Fibroblast of pulmonary artery (primary cell): Measurements from ENCODE around the gene PACSIN1.

Experiments used
- DNase-seq: peaks from one replicate; pipeline ENCODE4 v3.0.0-alpha.2; 2010; ENCODE audit warnings: low read depth
- H3K4me3 ChIP-seq: replicated peaks from 2 replicates; pipeline ENCODE4 v1.5.1; 2011; ENCODE audit warnings: low read depth, mild to moderate bottlenecking, control low read depth, low read length, moderate library complexity
- CTCF ChIP-seq: IDR thresholded peaks from 2 replicates; pipeline ENCODE4 v1.5.1; 2011; ENCODE audit warnings: mild to moderate bottlenecking, control low read depth, low read length, inconsistent platforms; ENCODE audit errors: missing control alignments

Gene PACSIN1

GRCh38 chr6:34490390-34491090, 24.7 kb downstream of the PACSIN1 start:
- H3K4me3 ChIP-seq = no peak overlapping the region
- TF ChIP-seq CTCF = no peak
- no peak for DNase-seq

GRCh38 chr6:34491091-34491430, 25.2 kb downstream of the PACSIN1 start:
- peak; percentile 29 for DNase-seq
- TF ChIP-seq CTCF = no peak
- no peak overlapping the region for H3K4me3 ChIP-seq

- H3K4me3 ChIP-seq = no peak overlapping the region
- no peak for TF ChIP-seq CTCF
- DNase-seq = no peak
Measured at GRCh38 chr6:34493344-34493743, 27.5 kb downstream of the PACSIN1 start.

- no peak for DNase-seq
- TF ChIP-seq CTCF = no peak
- H3K4me3 ChIP-seq = no peak overlapping the region
Measured at GRCh38 chr6:34494973-34495372, 29.1 kb downstream of the PACSIN1 start.

GRCh38 chr6:34496103-34496685, 30.3 kb downstream of the PACSIN1 start:
- H3K4me3 ChIP-seq = no peak overlapping the region
- no peak for TF ChIP-seq CTCF
- no peak for DNase-seq

GRCh38 chr6:34497411-34497810, 31.5 kb downstream of the PACSIN1 start:
- TF ChIP-seq CTCF = no peak
- DNase-seq = no peak
- H3K4me3 ChIP-seq = no peak overlapping the region

GRCh38 chr6:34506718-34507117, 40.8 kb downstream of the PACSIN1 start:
- no peak for DNase-seq
- no peak for TF ChIP-seq CTCF
- H3K4me3 ChIP-seq = no peak overlapping the region
